Measurements from ENCODE around the gene CCL1.

Gene CCL1

GRCh38 chr17:34382621-34383124 lies 19.6 kb upstream of the CCL1 start:
- DNase-seq: no peak

GRCh38 chr17:34379868-34380267 lies 16.8 kb upstream of the CCL1 start:
- no peak for DNase-seq

GRCh38 chr17:34378664-34379101 lies 15.7 kb upstream of the CCL1 start:
- no peak for DNase-seq

- no peak for DNase-seq
These were observed 14.2 kb upstream of the CCL1 start for GRCh38 chr17:34377078-34377823.

- no peak for DNase-seq
These were observed 12.5 kb upstream of the CCL1 start for GRCh38 chr17:34375426-34375997.

GRCh38 chr17:34374457-34374856 lies 11.4 kb upstream of the CCL1 start:
- DNase-seq: peak; percentile 11 to 27

GRCh38 chr17:34371405-34372100 lies 8.5 kb upstream of the CCL1 start:
- no peak for DNase-seq

GRCh38 chr17:34370997-34371395 lies 8.0 kb upstream of the CCL1 start:
- DNase-seq: no peak

- no peak for DNase-seq
These were observed 7.5 kb upstream of the CCL1 start for GRCh38 chr17:34370376-34370996.

- no peak for DNase-seq
These were observed 6.5 kb upstream of the CCL1 start for GRCh38 chr17:34369571-34369970.

GRCh38 chr17:34368946-34369500 lies 6.0 kb upstream of the CCL1 start:
- DNase-seq: no peak

- DNase-seq: no peak
These were observed 5.3 kb upstream of the CCL1 start for GRCh38 chr17:34368196-34368945.

GRCh38 chr17:34367486-34368195 lies 4.6 kb upstream of the CCL1 start:
- no peak for DNase-seq

GRCh38 chr17:34366529-34367107 lies 3.6 kb upstream of the CCL1 start:
- DNase-seq: no peak

- DNase-seq: no peak
These were observed 3.0 kb upstream of the CCL1 start for GRCh38 chr17:34366010-34366409.

GRCh38 chr17:34365340-34365739 lies 2.3 kb upstream of the CCL1 start:
- DNase-seq: no peak

- no peak for DNase-seq
These were observed 1.7 kb upstream of the CCL1 start for GRCh38 chr17:34364751-34365150.

GRCh38 chr17:34361478-34362061 lies 1.5 kb downstream of the CCL1 start:
- DNase-seq: peak; percentile 85 to 96

GRCh38 chr17:34360601-34361270 lies 2.3 kb downstream of the CCL1 start:
- DNase-seq: no peak

- no peak for DNase-seq
These were observed 4.4 kb downstream of the CCL1 start for GRCh38 chr17:34358631-34359030.

Data from NCI-H524 (cell line).